HepG2 (cell line): ENCODE results near the gene CTSG. TPM values are rescaled to one million over a fixed set of nuclear protein-coding genes. Genes with fewer than 3 reads are reported as not detected.

ENCODE experiments used
- ATAC-seq: fragments of 200-7000 bp; cut with Tn5 transposase; 3 replicates; pipeline ENCODE4 v1.9.1; 2020; ENCODE audit warnings: mild to moderate bottlenecking, moderate library complexity
- BruUV-seq: library from RNA; stranded (reverse); fragments of 400-500 nt; replicated peaks from 2 replicates; lab custom pipeline; 2021; lab: Mats Ljungman, UMichigan
- CTCF ChIA-PET: fragments of 300-600 bp; formaldehyde crosslinking; extraction: SDS; loops from one replicate; lab custom pipeline; 2021; ENCODE audit warnings: low total read pairs, inconsistent platforms, low intra/inter-chr PET ratio; lab: Yijun Ruan, JAX
- POLR2A ChIA-PET: fragments of 350-600 bp; sonication (Branson Sonifier 250); formaldehyde crosslinking; loops from one replicate; lab custom pipeline; 2020; ENCODE audit warnings: antibody characterized with exemption, inconsistent platforms; lab: Yijun Ruan, JAX
- DNase-seq: peaks from one replicate; pipeline ENCODE4 v3.0.0-alpha.2; 2015; ENCODE audit warnings: low spot score
- FAIRE-seq: peaks from 3 replicates; lab custom pipeline; 2011; peaks lifted over from hg19 to GRCh38; lab: Jason Lieb, UNC
- H2AFZ ChIP-seq: one replicate; pipeline ENCODE4 v1.6.1; 2011; ENCODE audit warnings: low read length, inconsistent platforms
- H3K27ac ChIP-seq: fragments of 300-600 bp; 3 replicates; pipeline ENCODE4 v1.8.0; 2011; ENCODE audit warnings: mixed run types, mild to moderate bottlenecking, mixed read lengths, low read length, inconsistent platforms; ENCODE audit not compliant: insufficient read depth; ENCODE audit errors: extremely low read length
- H3K27me3 ChIP-seq, 2 experiments: fragments of 200-600 bp in 1 of 2; 2 replicates in 1 of 2; 3 replicates in 1 of 2; pipeline versions ENCODE4 v1.6.0 to v1.8.0; 2011; ENCODE audit warnings: low read length in 2 of 2, mild to moderate bottlenecking in 2 of 2, moderate library complexity in 2 of 2, inconsistent platforms in 1 of 2; ENCODE audit not compliant: insufficient read depth in 2 of 2, control insufficient read depth in 1 of 2
- H3K36me3 ChIP-seq, 2 experiments: fragments of 200-600 bp in 1 of 2; replicated peaks in 1 of 2; 2 replicates in 1 of 2; 3 replicates in 1 of 2; pipeline versions ENCODE4 v1.5.1 to v1.8.0; 2011; ENCODE audit warnings: low read length in 2 of 2, inconsistent platforms in 1 of 2; ENCODE audit not compliant: insufficient read depth in 2 of 2, control insufficient read depth in 1 of 2
- H3K4me1 ChIP-seq: 2 replicates; pipeline ENCODE4 v1.5.1; 2012; ENCODE audit warnings: low read length, inconsistent platforms; ENCODE audit not compliant: insufficient read depth
- H3K4me2 ChIP-seq: 2 replicates; pipeline ENCODE4 v1.6.0; 2011; ENCODE audit warnings: low read depth, low read length, inconsistent platforms
- H3K4me3 ChIP-seq, 3 experiments: fragments of 200-600 bp in 1 of 3; sonication (generic), shearing (Covaris generic) in 1 of 3; replicated peaks in 1 of 3; 2 replicates each; pipeline ENCODE4 v1.5.1; 2011 to 2016; ENCODE audit warnings: low read length in 3 of 3, inconsistent platforms in 2 of 3, low read depth in 2 of 3, mild to moderate bottlenecking in 2 of 3, control low read depth in 1 of 3, mixed read lengths in 1 of 3; ENCODE audit not compliant: insufficient read depth in 1 of 3
- H3K79me2 ChIP-seq: one replicate; pipeline ENCODE4 v1.6.1; 2011; ENCODE audit warnings: low read length, inconsistent platforms; ENCODE audit not compliant: insufficient read depth
- H3K9ac ChIP-seq: 2 replicates; pipeline ENCODE4 v1.6.0; 2011; ENCODE audit warnings: mild to moderate bottlenecking, low read depth, low read length, inconsistent platforms; ENCODE audit not compliant: insufficient read depth
- H3K9me3 ChIP-seq: 2 replicates; pipeline ENCODE4 v1.5.1; 2012; ENCODE audit warnings: mild to moderate bottlenecking, low read length
- H4K20me1 ChIP-seq: 2 replicates; pipeline ENCODE4 v1.6.0; 2011; ENCODE audit warnings: inconsistent platforms, mild to moderate bottlenecking, low read length, moderate library complexity; ENCODE audit not compliant: insufficient read depth
- AKNA ChIP-seq: sonication (generic); formaldehyde crosslinking; IDR thresholded peaks from 2 replicates; pipeline ENCODE4 v1.4.0; 2020; ENCODE audit warnings: missing genetic modification reagents, borderline replicate concordance
- ATF3 ChIP-seq: sonication (generic); formaldehyde crosslinking; IDR thresholded peaks from 2 replicates; pipeline ENCODE4 v1.4.0; 2020; ENCODE audit warnings: missing genetic modification reagents
- ELF1 ChIP-seq: sonication (generic); formaldehyde crosslinking; IDR thresholded peaks from 2 replicates; pipeline ENCODE4 v1.4.0; 2020; ENCODE audit warnings: missing genetic modification reagents
- HNF4A ChIP-seq: sonication (generic); formaldehyde crosslinking; IDR thresholded peaks from 2 replicates; pipeline ENCODE4 v1.4.0; 2020; ENCODE audit warnings: missing genetic modification reagents
- JUNB ChIP-seq: sonication (generic); formaldehyde crosslinking; IDR thresholded peaks from 2 replicates; pipeline ENCODE4 v1.8.0; 2022; ENCODE audit warnings: missing genetic modification reagents, mild to moderate bottlenecking, borderline replicate concordance
- KAT8 ChIP-seq: IDR thresholded peaks from 2 replicates; pipeline ENCODE4 v1.6.1; 2016; ENCODE audit warnings: missing genetic modification reagents, missing compliant biosample characterization
- NAIF1 ChIP-seq: sonication (generic); formaldehyde crosslinking; IDR thresholded peaks from 2 replicates; pipeline ENCODE4 v1.5.0; 2020; ENCODE audit warnings: mild to moderate bottlenecking, missing genetic modification reagents, borderline replicate concordance
- NR2C2 ChIP-seq: sonication (generic); formaldehyde crosslinking; IDR thresholded peaks from 2 replicates; pipeline ENCODE4 v1.4.0; 2020; ENCODE audit warnings: missing genetic modification reagents, mild to moderate bottlenecking, moderate library complexity, borderline replicate concordance
- SRSF1 ChIP-seq: fragments of 200-400 bp; formaldehyde crosslinking; optimal IDR thresholded peaks from 2 replicates; pipeline ENCODE3; 2017; ENCODE audit warnings: mild to moderate bottlenecking, low read depth, low read length, moderate library complexity
- ZNF574 ChIP-seq: sonication (generic); formaldehyde crosslinking; IDR thresholded peaks from 2 replicates; pipeline ENCODE4 v1.4.0; 2020; ENCODE audit warnings: missing genetic modification reagents
- ZNF720 ChIP-seq: sonication (generic); formaldehyde crosslinking; IDR thresholded peaks from 2 replicates; pipeline ENCODE4 v1.4.0; 2020; ENCODE audit warnings: missing genetic modification reagents
- ZNF766 ChIP-seq: sonication (generic); formaldehyde crosslinking; IDR thresholded peaks from 2 replicates; pipeline ENCODE4 v1.5.0; 2020; ENCODE audit warnings: missing genetic modification reagents, borderline replicate concordance
- in situ Hi-C: cut with HindIII; loops from 2 replicates; pipeline ENCODE4 v1.10.0; 2017; ENCODE audit warnings: low pct_unique_long_range_greater_than_20kb; ENCODE audit not compliant: extremely low pct_ligation_motif_present
- intact Hi-C: fragments of 100-400 bp; cut with micrococcal nuclease; formaldehyde crosslinking; loops from one replicate; pipeline ENCODE4 v1.10.0; 2022; ENCODE audit not compliant: unreplicated experiment
- polyA plus RNA-seq, 8 experiments: library from polyadenylated mRNA; depleted of rRNA in 3 of 8; stranded (reverse) in 7 of 8; unstranded in 1 of 8; fragments of >200 nt; fragmentation: Illumina TruSeq in 4 of 8; extraction: Trizol in 4 of 8; gene quantifications; 2 replicates each; pipeline versions ENCODE4 v1.2.1 to v1.2.3, GENCODE V29; 2011 to 2016; ENCODE audit warnings: low read depth in 4 of 8, missing spikeins in 1 of 8, mixed read lengths in 1 of 8; ENCODE audit not compliant: insufficient read depth in 1 of 8
- total RNA-seq, 5 experiments: library from RNA; depleted of rRNA; stranded (reverse); fragments of >200 nt; fragmentation: Illumina TruSeq; extraction: Trizol; gene quantifications; 2 replicates each; pipeline ENCODE4 v1.2.3, GENCODE V29; 2016; ENCODE audit warnings: low read depth in 1 of 5
- TF ChIP-seq, protein P1 (sequence below): sonication (generic); formaldehyde crosslinking; IDR thresholded peaks from 2 replicates; pipeline ENCODE4 v1.4.0; 2020; ENCODE audit warnings: missing genetic modification reagents

The CTSG gene
- total and polyA plus RNA-seq, 2 of the 13 experiments (the other 11 are each of a cell fraction or from before 2014, with no cell fraction given) = not detected

DNA sequence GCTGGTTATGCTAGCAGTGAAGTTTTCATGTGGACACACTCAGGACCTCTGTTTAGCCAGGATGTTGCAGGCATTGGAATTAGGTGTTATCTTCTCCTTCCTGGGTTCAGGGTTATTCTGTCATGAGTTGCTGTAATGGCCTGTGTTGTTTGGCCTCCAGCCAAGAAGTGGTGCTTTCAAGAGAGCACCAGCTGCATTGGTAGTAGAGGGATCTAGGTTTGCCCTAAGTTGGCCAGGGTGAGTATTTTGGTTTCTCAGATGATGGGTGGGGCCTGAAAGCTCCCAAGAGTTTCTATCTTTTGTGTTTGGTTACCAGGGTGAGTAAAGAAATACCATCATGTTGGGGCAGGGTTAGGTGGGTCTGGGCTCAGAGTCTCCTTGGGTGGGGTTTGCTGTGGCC is 36.1 kb upstream of the CTSG start:
- intact Hi-C loops = no loop called here
- ATAC-seq (peak; percentile 19; the same call in 1 of the 3 replicates), FAIRE-seq (no peak)
- no peak for TF ChIP-seq ZNF720 (CRISPR knock-in tag)
- no peak for TF ChIP-seq ATF3 (CRISPR knock-in tag)
- TF ChIP-seq, protein P1, sequence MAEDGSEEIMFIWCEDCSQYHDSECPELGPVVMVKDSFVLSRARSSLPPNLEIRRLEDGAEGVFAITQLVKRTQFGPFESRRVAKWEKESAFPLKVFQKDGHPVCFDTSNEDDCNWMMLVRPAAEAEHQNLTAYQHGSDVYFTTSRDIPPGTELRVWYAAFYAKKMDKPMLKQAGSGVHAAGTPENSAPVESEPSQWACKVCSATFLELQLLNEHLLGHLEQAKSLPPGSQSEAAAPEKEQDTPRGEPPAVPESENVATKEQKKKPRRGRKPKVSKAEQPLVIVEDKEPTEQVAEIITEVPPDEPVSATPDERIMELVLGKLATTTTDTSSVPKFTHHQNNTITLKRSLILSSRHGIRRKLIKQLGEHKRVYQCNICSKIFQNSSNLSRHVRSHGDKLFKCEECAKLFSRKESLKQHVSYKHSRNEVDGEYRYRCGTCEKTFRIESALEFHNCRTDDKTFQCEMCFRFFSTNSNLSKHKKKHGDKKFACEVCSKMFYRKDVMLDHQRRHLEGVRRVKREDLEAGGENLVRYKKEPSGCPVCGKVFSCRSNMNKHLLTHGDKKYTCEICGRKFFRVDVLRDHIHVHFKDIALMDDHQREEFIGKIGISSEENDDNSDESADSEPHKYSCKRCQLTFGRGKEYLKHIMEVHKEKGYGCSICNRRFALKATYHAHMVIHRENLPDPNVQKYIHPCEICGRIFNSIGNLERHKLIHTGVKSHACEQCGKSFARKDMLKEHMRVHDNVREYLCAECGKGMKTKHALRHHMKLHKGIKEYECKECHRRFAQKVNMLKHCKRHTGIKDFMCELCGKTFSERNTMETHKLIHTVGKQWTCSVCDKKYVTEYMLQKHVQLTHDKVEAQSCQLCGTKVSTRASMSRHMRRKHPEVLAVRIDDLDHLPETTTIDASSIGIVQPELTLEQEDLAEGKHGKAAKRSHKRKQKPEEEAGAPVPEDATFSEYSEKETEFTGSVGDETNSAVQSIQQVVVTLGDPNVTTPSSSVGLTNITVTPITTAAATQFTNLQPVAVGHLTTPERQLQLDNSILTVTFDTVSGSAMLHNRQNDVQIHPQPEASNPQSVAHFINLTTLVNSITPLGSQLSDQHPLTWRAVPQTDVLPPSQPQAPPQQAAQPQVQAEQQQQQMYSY = peak; percentile 15; the same call in 1 of the 2 replicates
- no peak for TF ChIP-seq KAT8 (CRISPR knock-in tag)
- TF ChIP-seq SRSF1 = no peak
- no peak for TF ChIP-seq ELF1 (CRISPR knock-in tag)
- peak; percentile 60; the same call in 1 of the 2 replicates for TF ChIP-seq NR2C2 (CRISPR knock-in tag)
- TF ChIP-seq HNF4A (CRISPR knock-in tag) = peak; percentile 36; the same call in 1 of the 2 replicates
- TF ChIP-seq NAIF1 (CRISPR knock-in tag) = no peak
- TF ChIP-seq AKNA (CRISPR knock-in tag) = no peak
- TF ChIP-seq ZNF766 (CRISPR knock-in tag) = 0 out of 2 replicates have a peak, but pooled peaks have one; percentile 52
- TF ChIP-seq ZNF574 (CRISPR knock-in tag) = no peak
- TF ChIP-seq JUNB (CRISPR knock-in tag) = no peak

More for the DNA sequence above, 36.1 kb upstream of the CTSG start:
- DNase-seq = peak; percentile 58
- no peaks in the 10 kb centered on the region for H3K27me3 ChIP-seq
- no peaks in the 10 kb centered on the region for H3K79me2 ChIP-seq
- no TSS peak for BruUV-seq
- POLR2A ChIA-PET = no interaction called here
- no peak overlapping the region for H3K9ac ChIP-seq
- peaks cover 7% of the 10 kb centered on the region; the same call in 1 of the 2 replicates for H3K4me1 ChIP-seq
- H3K4me3 ChIP-seq = no peak overlapping the region
- H4K20me1 ChIP-seq = no peaks in the 10 kb centered on the region
- CTCF ChIA-PET = no interaction called here
- no peaks in the 10 kb centered on the region for H3K9me3 ChIP-seq
- H2AFZ ChIP-seq = no peak overlapping the region
- in situ Hi-C loops = no loop called here
- H3K4me2 ChIP-seq = no peak overlapping the region
- H3K27ac ChIP-seq = no peak overlapping the region
- H3K36me3 ChIP-seq = no peaks in the 10 kb centered on the region
